Transverse colon (tissue), 4 donors: ENCODE measurements around the gene CDC42EP1. TPM values are rescaled to one million over a fixed set of nuclear protein-coding genes. Genes with fewer than 3 reads are reported as not detected.

ENCODE experiments used
- DNase-seq: peaks from one replicate; pipeline ENCODE4 v3.0.0-alpha.2; 2019
- H3K27ac ChIP-seq, 4 donors: fragments of 200-600 bp; sonication (generic); 2 replicates each; pipeline ENCODE4 v1.5.1; 2016 to 2018; ENCODE audit warnings: inconsistent platforms in 4 of 4
- H3K27me3 ChIP-seq: fragments of 200-600 bp; sonication (generic); 2 replicates; pipeline ENCODE4 v1.5.1; 2017; ENCODE audit warnings: inconsistent platforms
- H3K36me3 ChIP-seq, 4 donors: fragments of 200-600 bp; sonication (generic); 2 replicates each; pipeline ENCODE4 v1.5.1; 2017 to 2019; ENCODE audit warnings: inconsistent platforms in 4 of 4
- H3K4me1 ChIP-seq, 4 donors: fragments of 200-600 bp; sonication (generic); 2 replicates each; pipeline ENCODE4 v1.5.1; 2017 to 2020; ENCODE audit warnings: inconsistent platforms in 4 of 4
- H3K4me3 ChIP-seq, 4 donors: fragments of 200-600 bp; sonication (generic); 1 replicate in 1 of 4; 2 replicates in 3 of 4; pipeline versions ENCODE4 v1.5.1 to v1.6.1; 2017 to 2019; ENCODE audit warnings: inconsistent platforms in 4 of 4
- H3K9me3 ChIP-seq, 2 donors: fragments of 200-600 bp; sonication (generic); 2 replicates each; pipeline ENCODE4 v1.5.1; 2017 to 2019; ENCODE audit warnings: inconsistent platforms in 2 of 2
- CTCF ChIP-seq, 5 experiments: fragments of 200-600 bp in 3 of 5; fragments of 450-650 bp in 2 of 5; sonication (generic) in 3 of 5; IDR thresholded peaks; 1 replicate in 2 of 5; 2 replicates in 3 of 5; pipeline ENCODE4 v1.5.1; 2016 to 2017; ENCODE audit warnings: antibody characterized with exemption in 5 of 5, inconsistent platforms in 3 of 5, mild to moderate bottlenecking in 2 of 5, moderate library complexity in 1 of 5
- EP300 ChIP-seq: sonication (generic); formaldehyde crosslinking; IDR thresholded peaks from one replicate; pipeline ENCODE4 v1.6.1; 2017; ENCODE audit warnings: antibody characterized with exemption, low read depth
- POLR2A ChIP-seq: fragments of 450-650 bp; IDR thresholded peaks from one replicate; pipeline ENCODE4 v1.6.1; 2016; ENCODE audit warnings: antibody characterized with exemption, mild to moderate bottlenecking, moderate library complexity
- POLR2AphosphoS5 ChIP-seq, 3 donors: sonication (generic); formaldehyde crosslinking; IDR thresholded peaks; one replicate each; pipeline ENCODE4 v1.6.1; 2016; ENCODE audit warnings: antibody characterized with exemption in 3 of 3
- WGBS, 2 donors: methylation state at CpG; one replicate each; pipeline ENCODE4 v1.1.5; 2018; ENCODE audit warnings: low coverage in 1 of 2; 5-methylcytosine and 5-hydroxymethylcytosine counted together
- in situ Hi-C, 4 donors: fragments of 200-750 bp; cut with MboI; loops; one replicate each; pipeline versions ENCODE4 v1.15.0 to v1.15.1; 2017; ENCODE audit warnings: low sequenced_read_pairs in 3 of 4, low pct_ligation_motif_present in 1 of 4, low pct_unique_long_range_greater_than_20kb in 1 of 4
- intact Hi-C: fragments of 100-400 bp; cut with DNase I; formaldehyde crosslinking; loops from one replicate; pipeline ENCODE4 v1.15.1; 2023; ENCODE audit warnings: low total_unique reads
- total RNA-seq, 4 donors: library from RNA; depleted of rRNA; stranded (reverse); fragments of >200 nt; gene quantifications; one replicate each; pipeline ENCODE4 v1.1.0, GENCODE V29; 2016

CDC42EP1 gene
- total RNA-seq, 4 donors from 2014 or later = 27.3 to 52.9 (median 28.9) TPM

- 57 to 69% methylated on average over 3 to 6 of the region's 6 CpGs for whole genome bisulfite sequencing, 2 donors
Observed at GRCh38 chr22:37559521-37559900, 769 bp upstream of the CDC42EP1 start.

GRCh38 chr22:37560608-37561211 is 430 bp downstream of the CDC42EP1 start:
- peak in 2 of 3 donors; percentile 11 to 33 for TF ChIP-seq POLR2AphosphoS5 (IDR thresholded peaks at IDR 0.05)
- no peak for TF ChIP-seq CTCF (IDR thresholded peaks at IDR 0.05)
- intact Hi-C loops = no loop called here
- DNase-seq = peak; percentile 34
- peak overlapping the region; percentile 97 to 99 (median 99) for H3K27ac ChIP-seq
- in situ Hi-C loops = no loop called here
- peak overlapping the region; percentile 64 to 94 (median 78) for H3K4me3 ChIP-seq
- H3K9me3 ChIP-seq = no peaks in the 10 kb centered on the region
- no peaks in the 10 kb centered on the region for H3K36me3 ChIP-seq
- WGBS, 2 donors = 5% methylated on average over 12 of the region's 72 CpGs; no CpG with 5 or more reads in 1 of the 2 donors
- H3K4me1 ChIP-seq = peaks cover 33 to 53% (median 44%) of the 10 kb centered on the region in 4 donors
- H3K27me3 ChIP-seq = no peaks in the 10 kb centered on the region

More at GRCh38 chr22:37559521-37559900, 769 bp upstream of the CDC42EP1 start:
- H3K9me3 ChIP-seq = no peaks in the 10 kb centered on the region
- intact Hi-C loops (no loop called here), in situ Hi-C loops (no loop called here)
- peak overlapping the region; percentile 97 to 99 (median 99) for H3K27ac ChIP-seq
- no peaks in the 10 kb centered on the region for H3K27me3 ChIP-seq
- H3K36me3 ChIP-seq = no peaks in the 10 kb centered on the region
- TF ChIP-seq EP300 (no peak), POLR2AphosphoS5 (IDR thresholded peaks at IDR 0.05) (no peak)
- no peak for DNase-seq
- H3K4me3 ChIP-seq = peak overlapping the region in 2 of 4 donors; percentile 64 to 94
- H3K4me1 ChIP-seq = peaks cover 29 to 47% (median 39%) of the 10 kb centered on the region in 4 donors

GRCh38 chr22:37561212-37562048 is 1.1 kb downstream of the CDC42EP1 start:
- peak overlapping the region; percentile 97 to 99 (median 99) for H3K27ac ChIP-seq
- DNase-seq = peak; percentile 95
- TF ChIP-seq EP300 = no peak
- peak; percentile 80 to 93 (median 87) for TF ChIP-seq CTCF (IDR thresholded peaks at IDR 0.05)
- peak; percentile 71 to 79 (median 71) for TF ChIP-seq POLR2AphosphoS5 (IDR thresholded peaks at IDR 0.05)
- peak; percentile 58 for TF ChIP-seq POLR2A
- no peaks in the 10 kb centered on the region for H3K9me3 ChIP-seq
- in situ Hi-C loops (no loop called here), intact Hi-C loops (no loop called here)
- peaks cover 33 to 60% (median 49%) of the 10 kb centered on the region in 4 donors for H3K4me1 ChIP-seq
- no peaks in the 10 kb centered on the region for H3K27me3 ChIP-seq
- WGBS, 2 donors = 1% methylated on average over 39 of the region's 56 CpGs; no CpG with 5 or more reads in 1 of the 2 donors
- peak overlapping the region; percentile 64 to 94 (median 78) for H3K4me3 ChIP-seq
- H3K36me3 ChIP-seq = no peaks in the 10 kb centered on the region

GRCh38 chr22:37562049-37562875 is 2.0 kb downstream of the CDC42EP1 start:
- Histone ChIP-seq H3K27ac (peak overlapping the region; percentile 97 to 99 (median 99)), H3K9me3 (no peaks in the 10 kb centered on the region), H3K4me1 (peaks cover 39 to 64% (median 57%) of the 10 kb centered on the region in 4 donors), H3K36me3 (no peaks in the 10 kb centered on the region), H3K4me3 (peak overlapping the region in 3 of 4 donors; percentile 64 to 94 (median 88)), H3K27me3 (no peaks in the 10 kb centered on the region)
- in situ Hi-C loops = no loop called here
- 62% methylated on average over 14 of the region's 14 CpGs; no CpG with 5 or more reads in 1 of the 2 donors for WGBS, 2 donors
- no peak for DNase-seq
- intact Hi-C loops = no loop called here
- no peak for TF ChIP-seq EP300
- TF ChIP-seq POLR2A = no peak
- no peak for TF ChIP-seq POLR2AphosphoS5 (IDR thresholded peaks at IDR 0.05)
- TF ChIP-seq CTCF (IDR thresholded peaks at IDR 0.05) = no peak
